GM06990 (cell line): ENCODE results near the gene UFC1.

Experiments used
- DNase-seq: peaks from one replicate; pipeline ENCODE4 v3.0.0-alpha.2; 2011; ENCODE audit not compliant: insufficient read length; ENCODE audit errors: extremely low read depth
- H3K27me3 ChIP-seq: replicated peaks from 2 replicates; pipeline ENCODE4 v1.6.0; 2011; ENCODE audit warnings: low read length; ENCODE audit not compliant: control insufficient read depth, insufficient read depth
- H3K36me3 ChIP-seq: 2 replicates; pipeline ENCODE4 v1.5.1; 2011; ENCODE audit warnings: low read length; ENCODE audit not compliant: control insufficient read depth, insufficient read depth
- H3K4me3 ChIP-seq: replicated peaks from 2 replicates; pipeline ENCODE4 v1.5.1; 2011; ENCODE audit warnings: low read depth, mild to moderate bottlenecking, control low read depth, low read length
- TF ChIP-seq, protein P1 (sequence below): IDR thresholded peaks from 2 replicates; pipeline ENCODE4 v1.5.1; 2011; ENCODE audit warnings: low read length, control low read depth, mild to moderate bottlenecking, inconsistent platforms; ENCODE audit not compliant: insufficient read depth, poor library complexity, severe bottlenecking

Gene UFC1

DNA sequence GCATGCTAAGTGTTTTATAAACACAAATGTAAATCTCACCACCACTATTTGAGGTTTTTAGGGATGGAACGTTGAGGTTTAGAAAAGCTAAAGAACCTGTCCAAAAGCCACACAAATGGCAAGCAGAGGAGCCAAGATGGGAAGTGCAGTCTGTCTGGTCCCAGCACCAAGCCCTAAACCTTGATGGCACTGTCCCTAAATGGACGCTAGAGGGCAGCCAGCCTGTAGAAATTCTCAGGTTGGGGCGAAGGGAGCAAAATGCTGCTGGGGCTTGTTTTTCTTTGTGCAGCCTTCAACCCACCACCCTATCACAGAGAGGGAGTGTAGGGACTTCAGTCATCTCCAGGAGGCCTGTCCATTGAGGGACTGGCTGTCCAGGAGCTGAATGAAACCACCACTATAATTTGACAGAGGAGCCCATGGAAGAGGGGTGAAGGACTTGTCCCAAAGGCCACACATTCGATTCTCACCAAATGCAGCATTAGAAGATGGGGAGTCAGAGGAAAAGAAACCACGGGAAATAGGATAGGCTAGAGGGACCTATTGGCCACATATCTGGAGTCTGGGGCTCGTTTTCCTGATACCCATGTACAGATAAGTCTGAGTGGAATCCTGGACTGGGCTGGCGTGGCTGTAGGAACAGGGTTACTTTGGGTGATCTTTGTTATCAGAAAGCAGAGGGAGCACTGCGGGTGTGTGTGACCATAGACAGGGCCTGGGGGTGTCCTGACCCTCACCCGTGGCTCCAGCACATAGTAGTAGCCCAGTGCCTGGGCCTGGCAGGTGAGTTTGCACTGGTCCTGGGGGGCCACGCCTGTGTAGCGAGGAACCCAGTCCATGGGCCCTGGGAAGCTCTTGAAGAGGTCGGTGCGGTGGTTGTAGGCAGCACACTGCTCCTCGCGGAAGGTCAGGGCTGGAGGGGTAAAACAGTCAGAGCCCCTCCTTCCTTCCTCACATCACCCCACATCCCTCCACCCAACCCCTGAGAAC lies 39.0 kb downstream of the UFC1 start:
- DNase-seq: no peak
- TF ChIP-seq, protein P1, sequence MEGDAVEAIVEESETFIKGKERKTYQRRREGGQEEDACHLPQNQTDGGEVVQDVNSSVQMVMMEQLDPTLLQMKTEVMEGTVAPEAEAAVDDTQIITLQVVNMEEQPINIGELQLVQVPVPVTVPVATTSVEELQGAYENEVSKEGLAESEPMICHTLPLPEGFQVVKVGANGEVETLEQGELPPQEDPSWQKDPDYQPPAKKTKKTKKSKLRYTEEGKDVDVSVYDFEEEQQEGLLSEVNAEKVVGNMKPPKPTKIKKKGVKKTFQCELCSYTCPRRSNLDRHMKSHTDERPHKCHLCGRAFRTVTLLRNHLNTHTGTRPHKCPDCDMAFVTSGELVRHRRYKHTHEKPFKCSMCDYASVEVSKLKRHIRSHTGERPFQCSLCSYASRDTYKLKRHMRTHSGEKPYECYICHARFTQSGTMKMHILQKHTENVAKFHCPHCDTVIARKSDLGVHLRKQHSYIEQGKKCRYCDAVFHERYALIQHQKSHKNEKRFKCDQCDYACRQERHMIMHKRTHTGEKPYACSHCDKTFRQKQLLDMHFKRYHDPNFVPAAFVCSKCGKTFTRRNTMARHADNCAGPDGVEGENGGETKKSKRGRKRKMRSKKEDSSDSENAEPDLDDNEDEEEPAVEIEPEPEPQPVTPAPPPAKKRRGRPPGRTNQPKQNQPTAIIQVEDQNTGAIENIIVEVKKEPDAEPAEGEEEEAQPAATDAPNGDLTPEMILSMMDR: peak; percentile 93

DNA sequence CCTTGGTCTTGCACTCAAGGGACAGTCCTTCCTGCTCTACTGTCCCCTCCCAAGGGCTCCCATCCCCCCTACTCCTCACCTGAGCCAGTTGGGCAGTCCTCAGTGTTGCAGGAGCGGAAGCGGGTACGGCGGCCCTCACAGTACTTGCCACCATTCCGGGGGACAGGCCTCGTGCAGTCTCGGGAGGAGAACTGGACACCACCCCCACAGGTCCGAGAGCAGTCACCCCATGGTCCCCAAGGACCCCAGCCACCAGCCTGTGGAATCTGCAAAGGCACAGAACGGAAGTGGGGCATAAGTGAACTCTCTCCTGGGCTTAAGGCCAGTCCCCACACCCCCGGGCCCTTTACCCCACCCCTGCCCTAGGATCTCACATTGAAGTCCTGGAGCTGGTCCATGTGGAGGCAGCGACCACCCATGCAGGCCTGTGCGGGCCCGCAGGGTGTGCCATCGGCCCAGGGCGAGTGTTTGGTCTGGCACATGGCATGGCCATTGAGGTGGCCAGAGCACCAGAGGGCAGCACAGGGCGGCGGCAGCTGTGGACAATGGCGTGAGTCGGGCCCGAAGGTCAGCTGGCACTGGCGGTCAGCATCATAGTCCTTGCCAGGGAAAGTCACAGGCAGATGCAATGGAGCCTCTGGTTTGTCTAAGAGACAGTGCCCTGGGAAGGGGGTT lies 39.9 kb downstream of the UFC1 start:
- TF ChIP-seq, protein P1: no peak
- H3K36me3 ChIP-seq: no peaks in the 10 kb centered on the region
- no peaks in the 10 kb centered on the region for H3K27me3 ChIP-seq
- DNase-seq: no peak
- H3K4me3 ChIP-seq: no peak overlapping the region

More for the DNA sequence above, 39.0 kb downstream of the UFC1 start:
- no peaks in the 10 kb centered on the region for H3K36me3 ChIP-seq
- no peaks in the 10 kb centered on the region for H3K27me3 ChIP-seq
- no peak overlapping the region for H3K4me3 ChIP-seq

DNA sequence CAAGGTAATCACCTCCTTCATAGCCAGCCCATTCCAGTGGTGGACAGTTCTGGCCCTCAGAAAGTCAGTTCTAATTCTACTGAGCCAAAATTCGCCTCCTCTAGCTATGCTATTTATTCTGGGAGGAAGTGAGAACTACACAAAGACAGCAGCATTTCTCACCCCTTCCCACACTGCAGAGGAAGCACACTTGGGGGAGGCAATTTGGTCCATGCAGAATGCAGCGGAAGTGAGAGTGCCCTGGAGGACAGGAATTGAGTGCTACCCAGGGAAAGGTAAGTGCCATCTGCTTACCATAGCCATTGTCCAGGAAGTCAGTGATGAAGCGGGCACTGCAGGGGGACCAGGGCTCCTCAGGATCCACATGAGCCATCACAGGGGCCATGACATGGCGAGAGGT lies 41.4 kb downstream of the UFC1 start:
- no peak overlapping the region for H3K4me3 ChIP-seq
- peak; percentile 48 for DNase-seq
- no peaks in the 10 kb centered on the region for H3K27me3 ChIP-seq
- TF ChIP-seq, protein P1: no peak
- no peaks in the 10 kb centered on the region for H3K36me3 ChIP-seq

DNA sequence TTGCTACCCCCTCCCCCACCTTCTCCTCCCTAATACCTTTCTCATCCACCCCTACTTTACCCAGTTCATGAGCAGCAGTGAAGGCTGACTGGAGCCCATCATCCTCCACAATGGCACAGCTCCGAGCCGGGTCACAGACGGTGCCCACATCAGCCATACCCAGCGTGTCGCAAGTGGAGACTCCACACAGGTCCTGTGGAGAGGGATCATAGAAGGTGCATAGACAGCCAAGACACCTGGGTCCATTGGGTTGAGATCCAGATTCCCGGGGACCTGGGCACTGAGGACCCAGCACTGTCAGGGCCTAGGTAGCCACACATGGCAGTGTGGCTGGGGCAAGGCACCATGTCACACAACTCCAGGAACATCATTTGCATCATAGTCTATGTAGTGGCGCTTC lies 42.3 kb downstream of the UFC1 start:
- no peaks in the 10 kb centered on the region for H3K27me3 ChIP-seq
- TF ChIP-seq, protein P1: no peak
- no peaks in the 10 kb centered on the region for H3K36me3 ChIP-seq
- DNase-seq: no peak
- H3K4me3 ChIP-seq: no peak overlapping the region

DNA sequence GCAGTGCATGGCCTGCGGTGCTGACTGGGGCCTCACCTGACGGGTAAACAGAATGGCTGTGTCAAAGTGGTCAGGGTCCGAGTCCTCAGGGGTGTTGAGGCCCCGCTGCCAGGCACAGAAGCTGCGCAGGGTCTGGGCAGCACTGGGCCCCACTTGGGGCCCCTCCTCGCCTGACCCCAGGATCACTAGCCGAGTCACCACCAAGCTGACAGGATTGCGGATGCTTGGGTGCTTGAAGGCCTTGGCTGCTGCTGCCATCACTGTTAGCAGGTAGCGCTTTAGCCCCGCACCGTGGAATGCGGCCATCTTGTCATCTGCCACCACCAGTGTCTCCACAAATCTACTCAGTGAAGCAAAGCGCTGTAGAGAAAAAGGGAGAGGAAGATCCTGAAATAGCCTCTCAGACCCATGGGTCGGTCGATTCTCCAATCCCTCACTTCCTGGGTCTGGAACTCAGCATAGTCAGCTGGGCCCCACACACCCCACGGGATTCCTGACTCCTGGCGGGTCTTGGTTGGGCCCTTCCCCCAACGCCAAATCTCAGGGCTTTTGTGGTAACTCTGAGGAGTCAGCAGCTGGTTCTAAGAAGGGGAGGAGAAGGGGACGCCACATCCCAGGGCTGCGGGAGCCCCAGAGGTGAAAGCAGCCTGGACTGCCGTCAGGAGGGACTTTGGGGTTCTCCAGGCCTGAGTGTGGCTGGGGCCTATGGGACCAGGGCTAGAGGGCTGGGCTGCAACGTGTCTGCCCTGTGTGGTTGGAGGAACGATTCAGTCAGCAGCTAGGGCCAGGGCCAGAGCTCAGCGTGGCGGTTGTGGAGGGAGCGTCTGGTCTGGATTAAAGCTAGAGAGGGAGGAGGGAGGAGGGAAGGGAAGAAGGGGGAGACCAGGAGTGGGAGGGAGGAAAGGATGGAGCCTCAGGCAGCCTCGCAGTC lies 43.0 kb downstream of the UFC1 start:
- H3K4me3 ChIP-seq: no peak overlapping the region
- TF ChIP-seq, protein P1: no peak
- no peaks in the 10 kb centered on the region for H3K36me3 ChIP-seq
- no peak for DNase-seq
- H3K27me3 ChIP-seq: no peaks in the 10 kb centered on the region
